NCI-H1417 (cell line): Measurements from ENCODE around the gene VPS25.
"Not testable (repeated sequence)": the region's sequence is repeated elsewhere in the genome, so short reads cannot be mapped to it uniquely, and the experiment has no call there.

Source experiments
- DNase-seq, 3 experiments: peaks; one replicate each; lab custom pipeline; 2025; lab: John Stamatoyannopoulos, UW

VPS25 gene

GRCh38 chr17:42768006-42768405 is 5.2 kb upstream of the VPS25 start:
- DNase-seq = not testable (repeated sequence)

GRCh38 chr17:42769964-42770363 is 3.3 kb upstream of the VPS25 start:
- DNase-seq = not testable (repeated sequence)

GRCh38 chr17:42772945-42773289 is 332 bp upstream of the VPS25 start:
- no peak for DNase-seq

- no peak for DNase-seq
Observed at GRCh38 chr17:42774066-42774745, 957 bp downstream of the VPS25 start.

- DNase-seq = peak in 1 of 3 experiments; percentile 8
Observed at GRCh38 chr17:42775534-42776098, 2.4 kb downstream of the VPS25 start.

GRCh38 chr17:42778570-42778969 is 5.3 kb downstream of the VPS25 start:
- DNase-seq = no peak

GRCh38 chr17:42779304-42779935 is 6.2 kb downstream of the VPS25 start:
- no peak for DNase-seq

GRCh38 chr17:42779936-42780850 is 6.9 kb downstream of the VPS25 start, which contains the start of gene WNK4:
WNK4 (plus strand) TSS chr17:42780610; CDS start chr17:42780699, 89 bp downstream.
- DNase-seq = no peak

- DNase-seq = no peak
Observed at GRCh38 chr17:42780851-42781638, 7.8 kb downstream of the VPS25 start.

- DNase-seq = no peak
Observed at GRCh38 chr17:42781639-42782165, 8.5 kb downstream of the VPS25 start.

GRCh38 chr17:42782166-42783061 is 9.2 kb downstream of the VPS25 start:
- no peak for DNase-seq

GRCh38 chr17:42783062-42783790 is 10.0 kb downstream of the VPS25 start:
- DNase-seq = no peak

- DNase-seq = no peak
Observed at GRCh38 chr17:42783791-42784138, 10.5 kb downstream of the VPS25 start.

GRCh38 chr17:42784409-42784808 is 11.2 kb downstream of the VPS25 start:
- DNase-seq = no peak

- no peak for DNase-seq
Observed at GRCh38 chr17:42784811-42785592, 11.8 kb downstream of the VPS25 start.

GRCh38 chr17:42787266-42787665 is 14.0 kb downstream of the VPS25 start:
- DNase-seq = no peak

GRCh38 chr17:42791948-42792347 is 18.7 kb downstream of the VPS25 start:
- DNase-seq = no peak

- no peak for DNase-seq
Observed at GRCh38 chr17:42792545-42792944, 19.3 kb downstream of the VPS25 start.

- no peak for DNase-seq
Observed at GRCh38 chr17:42795061-42795460, 21.8 kb downstream of the VPS25 start.
